GM12878 (cell line): ENCODE results near the gene B4GALT5. TPM values are rescaled to one million over a fixed set of nuclear protein-coding genes. Genes with fewer than 3 reads are reported as not detected.

Experiments used
- BCL3 ChIP-seq: IDR thresholded peaks from 2 replicates; pipeline ENCODE4 v1.6.1; 2011; ENCODE audit warnings: borderline replicate concordance, low read depth, mild to moderate bottlenecking, moderate library complexity, low read length; ENCODE audit not compliant: insufficient read depth, poor library complexity, severe bottlenecking
- E2F4 ChIP-seq: IDR thresholded peaks from 2 replicates; pipeline ENCODE4 v1.6.1; 2012; ENCODE audit warnings: low read depth, low read length, improper control_type of control experiment
- HCFC1 ChIP-seq: fragments of 150-350 bp; IDR thresholded peaks from 2 replicates; pipeline ENCODE4 v1.6.1; 2014; ENCODE audit warnings: low read length
- HDAC2 ChIP-seq: fragments of 200-600 bp; sonication (generic); IDR thresholded peaks from 2 replicates; pipeline ENCODE4 v1.6.1; 2017
- IKZF1 ChIP-seq: fragments of 450-650 bp; conservative IDR thresholded peaks from 2 replicates; pipeline ENCODE4 v1.6.1; 2017; ENCODE audit warnings: antibody characterized with exemption, mild to moderate bottlenecking
- JUNB ChIP-seq: IDR thresholded peaks from 2 replicates; pipeline ENCODE4 v1.6.1; 2016; ENCODE audit warnings: antibody characterized with exemption, mild to moderate bottlenecking
- KLF5 ChIP-seq: fragments of 450-650 bp; IDR thresholded peaks from 2 replicates; pipeline ENCODE4 v1.6.1; 2014; ENCODE audit warnings: mild to moderate bottlenecking; ENCODE audit not compliant: partially characterized antibody
- MLLT1 ChIP-seq: fragments of 450-650 bp; IDR thresholded peaks from 2 replicates; pipeline ENCODE4 v1.6.1; 2016; ENCODE audit warnings: mild to moderate bottlenecking
- NFYA ChIP-seq: IDR thresholded peaks from 2 replicates; pipeline ENCODE4 v1.6.1; 2011; ENCODE audit warnings: low read depth, mild to moderate bottlenecking, low read length, improper control_type of control experiment, borderline replicate concordance
- PAX5 ChIP-seq: IDR thresholded peaks from 2 replicates; pipeline ENCODE4 v1.6.1; 2011; ENCODE audit warnings: low read depth, low read length, borderline replicate concordance
- POU2F2 ChIP-seq: IDR thresholded peaks from 3 replicates; pipeline ENCODE4 v1.6.1; 2011; ENCODE audit warnings: low read depth, mild to moderate bottlenecking, low read length, borderline replicate concordance
- SMAD5 ChIP-seq: IDR thresholded peaks from 2 replicates; pipeline ENCODE4 v1.6.1; 2016; ENCODE audit warnings: antibody characterized with exemption, low read depth
- USF2 ChIP-seq: IDR thresholded peaks from 2 replicates; pipeline ENCODE4 v1.6.1; 2011; ENCODE audit warnings: low read depth, low read length, improper control_type of control experiment, borderline replicate concordance
- ZNF592 ChIP-seq: fragments of 450-650 bp; IDR thresholded peaks from 2 replicates; pipeline ENCODE4 v1.6.1; 2017; ENCODE audit warnings: mild to moderate bottlenecking, moderate library complexity
- ZNF687 ChIP-seq: fragments of 450-650 bp; IDR thresholded peaks from 2 replicates; pipeline ENCODE4 v1.6.1; 2017; ENCODE audit warnings: mild to moderate bottlenecking, moderate library complexity
- polyA plus RNA-seq, 11 experiments: library from polyadenylated mRNA; depleted of rRNA in 4 of 11; unstranded in 6 of 11; stranded (reverse) in 5 of 11; fragments of >200 nt; fragmentation: Nextera tagmentation in 4 of 11; fragmentation: Illumina TruSeq in 1 of 11; extraction: Ambion mirVana in 4 of 11; extraction: Trizol in 1 of 11; gene quantifications; 1 replicate in 1 of 11; 2 replicates in 10 of 11; pipeline versions ENCODE4 v1.2.1 to v1.2.3, GENCODE V29; 2011 to 2016; ENCODE audit warnings: inconsistent platforms in 2 of 11, missing spikeins in 2 of 11, low read depth in 1 of 11
- total RNA-seq, 4 experiments: library from RNA; depleted of rRNA in 3 of 4; stranded (reverse); fragments of >200 nt in 3 of 4; fragmentation: Illumina TruSeq in 1 of 4; extraction: Trizol in 1 of 4; gene quantifications; 2 replicates each; pipeline versions ENCODE4 v1.2.1 to v1.2.3, GENCODE V29; 2013 to 2021

The B4GALT5 gene
- total and polyA plus RNA-seq, 10 of the 15 experiments (the other 5 are each of a cell fraction or from before 2014, with no cell fraction given): 2.0 to 55.5 (median 20.2) TPM

GRCh38 chr20:49661560-49662329, 51.9 kb downstream of the B4GALT5 start (continued):
- TF ChIP-seq BCL3: no peak
- TF ChIP-seq NFYA: no peak
- peak; percentile 78 for TF ChIP-seq IKZF1
- TF ChIP-seq PAX5: peak; percentile 57; the same call in 1 of the 2 replicates
- TF ChIP-seq ZNF592: no peak
- TF ChIP-seq HCFC1: no peak
- TF ChIP-seq SMAD5: no peak
- TF ChIP-seq HDAC2: no peak
- 0 out of 2 replicates have a peak, but pooled peaks have one; percentile 45 for TF ChIP-seq MLLT1
- TF ChIP-seq JUNB: peak; percentile 50
- peak; percentile 70; the same call in 1 of the 3 replicates for TF ChIP-seq POU2F2
- TF ChIP-seq KLF5: no peak
- TF ChIP-seq E2F4: no peak
- no peak for TF ChIP-seq USF2
- peak; percentile 66 for TF ChIP-seq ZNF687
